Adrenal gland (tissue), 12 donors: Measurements from ENCODE around the gene MTMR1. TPM values are rescaled to one million over a fixed set of nuclear protein-coding genes. Genes with fewer than 3 reads are reported as not detected.

Experiments
- DNase-seq, 7 donors: peaks; one replicate each; pipeline ENCODE4 v3.0.0-alpha.2; 2019 to 2020
- H3K27ac ChIP-seq, 5 donors: fragments of 200-600 bp; sonication (generic) in 4 of 5; 1 replicate in 3 of 5; 2 replicates in 2 of 5; pipeline versions ENCODE4 v1.5.1 to v1.8.0; 2016 to 2020; ENCODE audit warnings: mild to moderate bottlenecking in 1 of 5
- H3K27me3 ChIP-seq: fragments of 200-600 bp; 2 replicates; pipeline ENCODE4 v1.8.0; 2021
- H3K36me3 ChIP-seq, 2 donors: fragments of 200-600 bp; replicated peaks in 1 of 2; 1 replicate in 1 of 2; 2 replicates in 1 of 2; pipeline versions ENCODE4 v1.5.1 to v1.8.0; 2018 to 2022
- H3K4me1 ChIP-seq, 2 donors: fragments of 200-600 bp; replicated peaks in 1 of 2; 1 replicate in 1 of 2; 2 replicates in 1 of 2; pipeline versions ENCODE4 v1.5.1 to v1.8.0; 2018 to 2021
- H3K4me3 ChIP-seq, 4 donors: fragments of 200-600 bp; sonication (generic) in 3 of 4; one replicate each; pipeline ENCODE4 v1.5.1; 2016 to 2018
- H3K9me3 ChIP-seq, 3 donors: fragments of 200-600 bp; sonication (generic) in 1 of 3; replicated peaks in 1 of 3; 1 replicate in 2 of 3; 2 replicates in 1 of 3; pipeline versions ENCODE4 v1.5.1 to v1.8.0; 2016 to 2021
- CTCF ChIP-seq, 6 experiments: fragments of 450-650 bp in 4 of 6; fragments of 200-600 bp in 2 of 6; sonication (generic) in 1 of 6; IDR thresholded peaks; 1 replicate in 5 of 6; 2 replicates in 1 of 6; pipeline versions ENCODE4 v1.5.1 to v1.8.0; 2016 to 2021; ENCODE audit warnings: antibody characterized with exemption in 6 of 6, mild to moderate bottlenecking in 2 of 6, moderate library complexity in 1 of 6
- POLR2A ChIP-seq, 2 donors: fragments of 450-650 bp; IDR thresholded peaks; one replicate each; pipeline ENCODE4 v1.6.1; 2017; ENCODE audit warnings: antibody characterized with exemption in 2 of 2, mild to moderate bottlenecking in 2 of 2, moderate library complexity in 1 of 2
- WGBS, 4 donors: extraction: QIAGEN DNeasy Blood & Tissue Kit in 2 of 4; methylation state at CpG; one replicate each; pipeline versions ENCODE4 v1.1.5 to v1.1.7; 2013 to 2017; 5-methylcytosine and 5-hydroxymethylcytosine counted together
- intact Hi-C, 2 donors: fragments of 100-400 bp; cut with DNase I; formaldehyde crosslinking; loops; one replicate each; pipeline versions ENCODE4 v1.14.1 to v1.15.0; 2022 to 2023
- polyA plus RNA-seq, 3 donors: library from polyadenylated mRNA; stranded (reverse); fragments of 200-250 nt in 2 of 3; fragments of 350-450 nt in 1 of 3; fragmentation: Illumina TruSeq in 1 of 3; extraction: RNeasy Lipid Tissue Mini Kit (QIAGEN cat#74804) in 1 of 3; gene quantifications; one replicate each; pipeline ENCODE4 v1.2.3, GENCODE V29; 2013 to 2014
- total RNA-seq, 9 donors: library from RNA; depleted of rRNA in 4 of 9; stranded (reverse); fragments of >200 nt in 4 of 9; fragments of 120-200 nt in 1 of 9; fragmentation: NEBNext Ultra II Directional in 1 of 9; extraction: Animal tissue kit (Norgen Biotek cat#: 25700) in 1 of 9; gene quantifications; one replicate each; pipeline versions ENCODE4 v1.1.0 to v1.2.4, GENCODE V29; 2013 to 2023
- donor health status: healthy with polysubstance abuse.
- donor health status: Bipolar disorder and iron deficiency.
- donor health status: DM: yes; HTN: yes; CAD: no.
- donor health status: DM: no; HTN: no; CAD: no.
- donor health status: DM: no; HTN: no; CAD: no.
- donor health status: DM: yes; HTN: yes; CAD: no.

The MTMR1 gene
- total and polyA plus RNA-seq, 12 donors, result 9.2 to 19.8 (median 13.9) TPM

- Histone ChIP-seq H3K36me3 (no peaks in the 10 kb centered on the region), H3K27ac (no peak overlapping the region), H3K4me1 (no peaks in the 10 kb centered on the region), H3K27me3 (no peaks in the 10 kb centered on the region), H3K4me3 (no peak overlapping the region), H3K9me3 (no peaks in the 10 kb centered on the region)
- WGBS, 4 donors, result 81 to 96% (median 90%) methylated on average over 4 to 18 of the region's 18 CpGs
- TF ChIP-seq POLR2A (IDR thresholded peaks at IDR 0.05) (no peak), CTCF (IDR thresholded peaks at IDR 0.05) (no peak)
- intact Hi-C loops, result loop anchor here (10.0 kb wide), 3 partner anchors 127 to 227 kb away; partner anchors contain the start of gene HMGB3 (in 1 of the 2)
- no peak for DNase-seq
Measured at GRCh38 chrX:150777328-150777992, 84.3 kb downstream of the MTMR1 start.

DNA sequence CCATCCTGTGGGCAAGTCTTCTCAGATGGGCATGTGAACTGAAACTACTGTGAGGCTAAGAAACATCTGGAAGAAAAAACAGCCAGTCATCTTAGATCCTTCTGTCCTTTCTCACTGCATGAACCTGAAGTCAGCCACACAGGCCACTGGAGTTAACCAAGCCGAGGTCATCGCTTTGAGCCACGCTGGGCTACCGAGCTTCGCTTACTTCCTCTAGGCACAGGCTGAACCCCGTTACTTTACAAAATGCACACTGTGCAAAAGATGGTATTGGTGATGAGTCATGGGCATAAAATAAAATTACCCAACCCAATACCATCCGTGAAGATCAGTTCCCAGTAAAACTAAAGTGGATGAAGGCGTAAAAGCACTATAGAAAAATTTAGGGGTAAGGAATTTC lies 86.2 kb downstream of the MTMR1 start:
- no peaks in the 10 kb centered on the region for H3K36me3 ChIP-seq
- H3K9me3 ChIP-seq, result no peaks in the 10 kb centered on the region
- H3K27me3 ChIP-seq, result no peaks in the 10 kb centered on the region
- WGBS, 4 donors, result 64 to 88% (median 77%) methylated on average over 8 of the region's 8 CpGs
- no peaks in the 10 kb centered on the region for H3K4me1 ChIP-seq
- H3K27ac ChIP-seq, result no peak overlapping the region
- intact Hi-C loops, result loop anchor here (10.0 kb wide), 3 partner anchors 125 to 225 kb away; partner anchors contain the start of gene HMGB3 (in 1 of the 2)
- DNase-seq, result peak in 1 of 7 donors; percentile 21
- no peak for TF ChIP-seq POLR2A (IDR thresholded peaks at IDR 0.05)
- TF ChIP-seq CTCF (IDR thresholded peaks at IDR 0.05), result no peak
- H3K4me3 ChIP-seq, result no peak overlapping the region

DNA sequence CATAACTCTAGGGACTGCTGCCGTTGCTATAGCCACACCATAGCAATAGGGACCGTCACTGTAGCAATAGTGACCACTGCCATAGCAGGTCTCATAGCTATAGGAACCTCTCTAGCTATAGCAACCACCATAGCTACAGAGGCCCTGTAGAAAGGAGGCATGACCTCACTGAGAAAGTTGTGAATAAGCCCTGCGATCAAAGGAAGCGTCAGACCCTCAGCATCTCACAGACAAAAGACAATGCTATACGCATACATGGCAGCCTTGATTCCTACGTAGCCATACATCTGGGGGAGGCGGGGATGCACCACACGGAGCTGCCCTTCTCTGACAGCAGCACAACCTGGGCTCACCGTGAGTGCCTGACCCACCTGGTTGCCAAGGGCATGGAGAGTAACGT lies 88.5 kb downstream of the MTMR1 start:
- 83 to 95% (median 91%) methylated on average over 5 to 10 of the region's 10 CpGs for WGBS, 4 donors
- Histone ChIP-seq H3K9me3 (no peaks in the 10 kb centered on the region), H3K27ac (no peak overlapping the region), H3K36me3 (no peaks in the 10 kb centered on the region), H3K4me3 (no peak overlapping the region), H3K27me3 (no peaks in the 10 kb centered on the region), H3K4me1 (no peaks in the 10 kb centered on the region)
- no peak for DNase-seq
- intact Hi-C loops, result no loop called here
- TF ChIP-seq POLR2A (IDR thresholded peaks at IDR 0.05), result no peak
- no peak for TF ChIP-seq CTCF (IDR thresholded peaks at IDR 0.05)

GRCh38 chrX:150790021-150790420 lies 96.8 kb downstream of the MTMR1 start:
- H3K9me3 ChIP-seq, result no peaks in the 10 kb centered on the region
- TF ChIP-seq CTCF (IDR thresholded peaks at IDR 0.05) (no peak), POLR2A (IDR thresholded peaks at IDR 0.05) (no peak)
- 88 to 100% (median 95%) methylated on average over 1 of the region's 1 CpG for WGBS, 4 donors
- H3K4me1 ChIP-seq, result no peaks in the 10 kb centered on the region
- intact Hi-C loops, result no loop called here
- H3K27me3 ChIP-seq, result no peaks in the 10 kb centered on the region
- DNase-seq, result no peak
- no peak overlapping the region for H3K27ac ChIP-seq
- no peak overlapping the region for H3K4me3 ChIP-seq
- H3K36me3 ChIP-seq, result no peaks in the 10 kb centered on the region
